Tongue (tissue), 2 donors: Measurements from ENCODE around the gene PSMC3IP. TPM values are rescaled to one million over a fixed set of nuclear protein-coding genes. Genes with fewer than 3 reads are reported as not detected.
"Not testable (repeated sequence)": the region's sequence is repeated elsewhere in the genome, so short reads cannot be mapped to it uniquely, and the experiment has no call there.

ENCODE experiments used
- DNase-seq: peaks from one replicate; pipeline ENCODE4 v3.0.0-alpha.2; 2015
- total RNA-seq: library from RNA; depleted of rRNA; stranded (reverse); fragments of >200 nt; gene quantifications from one replicate; pipeline ENCODE4 v1.2.3, GENCODE V29; 2014

The PSMC3IP gene, protein sequence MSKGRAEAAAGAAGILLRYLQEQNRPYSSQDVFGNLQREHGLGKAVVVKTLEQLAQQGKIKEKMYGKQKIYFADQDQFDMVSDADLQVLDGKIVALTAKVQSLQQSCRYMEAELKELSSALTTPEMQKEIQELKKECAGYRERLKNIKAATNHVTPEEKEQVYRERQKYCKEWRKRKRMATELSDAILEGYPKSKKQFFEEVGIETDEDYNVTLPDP
- 3.0 TPM for total RNA-seq

DNA sequence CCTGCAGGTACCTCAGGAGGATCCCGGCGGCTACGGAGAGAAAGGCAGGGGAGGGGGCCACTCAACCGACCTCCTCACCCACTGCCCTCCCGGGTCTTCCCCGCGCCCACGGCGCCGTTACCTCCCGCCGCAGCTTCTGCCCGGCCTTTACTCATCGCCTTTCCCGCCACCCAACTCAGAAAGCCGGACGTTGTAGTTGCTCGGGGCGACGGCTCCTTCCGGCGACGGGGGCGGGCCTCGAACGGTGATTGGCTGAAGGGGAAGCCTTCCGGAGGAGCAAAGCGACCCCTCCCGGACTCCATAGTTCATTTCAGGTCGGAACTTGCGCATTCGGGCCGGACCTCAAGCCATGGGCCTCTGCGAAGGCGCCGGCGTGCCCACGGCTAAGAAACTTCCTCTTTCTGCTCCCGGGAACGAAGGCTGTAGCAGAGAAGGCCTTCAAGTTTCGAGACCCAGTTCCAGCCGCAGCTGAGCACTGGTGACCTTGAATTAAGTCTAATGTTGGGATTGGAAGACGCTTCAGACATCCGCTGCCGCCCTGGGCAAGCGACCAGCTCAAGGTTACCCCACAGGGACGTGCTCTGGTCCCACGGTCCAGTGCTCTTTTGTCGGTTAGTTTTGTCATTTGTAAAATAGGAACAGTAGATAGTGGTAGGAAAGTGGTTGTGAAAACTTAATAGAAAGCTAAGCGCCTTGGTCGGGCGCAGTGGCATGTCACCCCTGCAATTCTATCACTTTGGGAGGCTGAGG is at the start of gene PSMC3IP:
Gene PSMC3IP (minus strand): TSS at position 198 of the 750 bp plus-strand sequence. CDS start 43 bp downstream, at position 155.
- peak; percentile 98 for DNase-seq

- DNase-seq = no peak
Observed at GRCh38 chr17:42623732-42624596, 46.4 kb upstream of the PSMC3IP start.

GRCh38 chr17:42623271-42623670 is 45.7 kb upstream of the PSMC3IP start:
- DNase-seq = no peak

- DNase-seq = not testable (repeated sequence)
Observed at GRCh38 chr17:42621987-42622386, 44.5 kb upstream of the PSMC3IP start.

- peak; percentile 80 for DNase-seq
Observed at GRCh38 chr17:42618442-42619150, 41.1 kb upstream of the PSMC3IP start.

DNA sequence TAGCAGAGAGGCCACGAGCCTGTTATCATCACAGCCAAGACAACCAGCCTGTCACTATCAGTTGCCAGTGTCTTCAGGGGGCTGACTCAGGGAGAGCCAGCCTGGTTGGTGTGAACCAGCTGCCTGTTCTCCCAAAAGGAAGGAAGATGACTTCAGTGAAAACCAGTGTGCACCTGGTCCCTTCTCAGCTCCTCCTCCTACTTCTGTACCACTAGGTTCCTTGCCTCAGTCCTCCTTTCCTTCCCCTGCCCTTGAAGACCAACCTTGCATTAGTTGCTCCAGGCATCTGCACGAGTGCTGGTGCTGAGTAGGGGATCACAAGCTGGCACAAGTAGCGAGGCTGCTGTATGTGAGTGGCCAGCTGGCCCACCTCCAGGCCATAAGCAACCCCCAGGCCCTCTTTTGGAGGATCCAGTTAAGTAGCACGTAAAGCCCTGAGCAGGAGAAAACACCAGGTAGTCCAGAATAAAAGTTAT is 40.5 kb upstream of the PSMC3IP start:
- DNase-seq = peak; percentile 38

DNA sequence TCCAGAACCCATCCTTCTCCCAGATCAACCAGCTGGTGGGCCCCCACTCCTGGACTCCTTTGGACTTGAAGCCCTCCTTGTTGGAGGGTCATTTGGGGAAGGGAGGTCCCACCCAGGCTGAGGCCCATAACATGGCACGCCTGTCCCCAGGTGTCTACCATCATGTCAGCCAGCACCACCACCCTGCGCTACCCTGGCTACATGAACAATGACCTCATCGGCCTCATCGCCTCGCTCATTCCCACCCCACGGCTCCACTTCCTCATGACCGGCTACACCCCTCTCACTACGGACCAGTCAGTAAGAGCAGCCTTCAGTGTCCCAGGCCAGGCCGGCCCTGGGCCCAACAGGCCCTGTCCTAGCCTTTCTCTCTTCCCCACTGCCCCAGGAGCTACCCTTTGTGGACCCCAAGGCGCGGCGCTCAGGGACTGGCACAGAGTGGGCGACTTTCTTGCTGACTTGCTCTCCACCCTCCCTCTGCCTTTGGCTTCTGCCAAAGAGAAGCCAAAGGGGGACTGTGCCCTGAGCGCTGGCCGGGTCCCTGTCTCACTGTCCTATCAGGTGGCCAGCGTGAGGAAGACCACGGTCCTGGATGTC is 36.3 kb upstream of the PSMC3IP start:
- no peak for DNase-seq

DNA sequence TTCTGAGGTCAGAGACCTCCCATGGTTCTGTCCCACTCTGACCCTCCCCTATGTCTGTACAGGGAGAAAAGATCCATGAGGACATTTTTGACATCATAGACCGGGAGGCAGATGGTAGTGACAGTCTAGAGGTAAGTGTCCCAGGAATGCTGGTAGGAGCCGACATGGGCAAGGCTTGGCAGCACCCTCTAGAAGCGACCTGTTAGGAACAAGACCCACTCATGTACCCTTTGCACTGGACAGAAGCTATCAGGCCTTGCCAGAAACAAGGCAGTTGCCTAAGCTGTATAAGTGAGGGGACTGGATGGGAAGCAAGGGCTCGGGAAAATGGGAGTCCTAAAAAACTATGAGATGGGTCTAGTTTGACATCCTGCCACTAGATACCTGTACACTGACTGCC is 34.5 kb upstream of the PSMC3IP start:
- no peak for DNase-seq

- not testable (repeated sequence) for DNase-seq
Observed at GRCh38 chr17:42609814-42610801, 32.6 kb upstream of the PSMC3IP start.

- DNase-seq = peak; percentile 100
Observed at GRCh38 chr17:42609182-42609813, 31.8 kb upstream of the PSMC3IP start, which contains the start of the genes RETREG3 and TUBG1. TSS of gene RETREG3 (minus strand) at chr17:42609374. CDS start at chr17:42609324, 50 bp downstream. TSS of gene TUBG1 (plus strand) at chr17:42609683. CDS start at chr17:42609738, 55 bp downstream.

DNA sequence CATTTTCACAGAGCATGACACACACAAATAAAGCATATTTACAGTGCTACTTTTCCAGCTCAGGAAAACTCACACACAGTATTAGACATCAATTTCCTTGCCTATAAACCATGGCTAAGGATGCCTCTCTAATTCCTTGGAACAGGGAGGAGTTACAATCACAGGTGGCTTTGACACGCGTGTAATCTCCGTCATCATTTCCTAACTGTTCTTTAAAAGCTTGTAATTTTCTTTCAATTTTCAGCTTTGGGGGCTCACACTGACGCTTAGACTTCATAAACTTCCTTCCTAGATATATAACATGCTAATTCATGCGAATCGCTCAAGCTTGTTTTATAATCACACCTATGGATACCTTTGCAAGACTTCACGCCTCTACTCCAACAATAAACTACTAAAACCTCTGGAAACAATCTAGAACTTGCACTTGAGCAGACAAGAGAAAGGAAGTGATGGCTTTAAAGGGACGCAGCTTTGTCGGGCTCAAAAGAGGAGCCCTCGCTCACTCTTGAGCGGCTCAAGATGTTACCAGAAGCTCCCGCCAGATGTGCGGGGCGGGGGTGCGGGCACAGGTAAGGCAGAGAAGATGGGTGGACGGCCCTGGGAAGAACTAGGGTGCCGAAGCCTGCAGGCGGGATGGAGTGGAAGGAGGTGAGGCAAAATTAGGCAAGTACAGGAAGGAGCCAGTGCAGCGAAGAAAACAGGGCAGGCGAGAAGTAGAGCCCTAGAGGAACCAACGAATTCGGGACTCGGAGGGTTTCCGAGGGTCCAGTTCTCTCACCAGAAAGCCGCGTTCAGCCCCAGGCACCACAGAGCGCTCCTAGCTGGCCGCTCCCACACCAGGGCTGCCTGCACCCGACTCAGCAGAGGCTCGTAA is 31.0 kb upstream of the PSMC3IP start:
- no peak for DNase-seq

- no peak for DNase-seq
Observed at GRCh38 chr17:42607769-42608168, 30.2 kb upstream of the PSMC3IP start.

DNA sequence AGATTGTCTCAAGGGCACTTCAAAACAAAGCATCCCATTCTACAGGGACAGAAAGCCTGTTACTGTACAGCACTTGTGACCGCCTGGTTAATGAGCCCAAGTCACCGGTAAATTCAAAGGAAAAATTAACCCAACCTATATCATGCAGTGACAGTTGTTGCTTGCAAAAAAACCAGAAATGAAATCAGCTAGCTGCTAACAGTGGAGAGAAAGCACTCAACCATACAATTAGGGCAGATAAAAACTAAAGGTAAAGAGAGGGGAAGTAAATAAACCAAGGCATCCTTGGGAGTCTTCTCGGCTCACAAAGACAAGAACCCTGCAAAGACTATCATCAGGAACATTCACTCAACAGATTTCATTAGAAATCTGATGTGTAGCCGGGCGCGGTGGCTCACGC is 25.8 kb upstream of the PSMC3IP start:
- no peak for DNase-seq

DNA sequence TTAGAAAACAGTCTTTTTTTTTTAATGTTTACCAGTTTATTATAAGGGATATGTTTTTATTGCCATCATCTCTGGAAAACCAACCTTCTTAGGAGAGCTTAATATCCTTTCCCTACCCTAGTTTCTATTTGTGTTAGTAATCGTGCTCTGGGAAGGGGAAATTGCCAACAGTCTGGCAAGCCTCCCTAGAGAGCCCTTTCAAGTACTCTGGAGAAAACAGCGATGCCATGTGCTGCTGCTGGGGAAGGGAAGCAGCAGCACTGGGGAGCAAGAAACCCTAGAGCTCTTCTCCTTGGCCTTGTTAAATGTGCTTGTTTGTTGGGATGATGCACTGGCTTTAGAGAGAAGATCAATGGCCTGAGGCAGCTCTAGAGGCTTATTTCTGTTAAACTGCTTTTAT is 21.4 kb upstream of the PSMC3IP start:
- no peak for DNase-seq

DNA sequence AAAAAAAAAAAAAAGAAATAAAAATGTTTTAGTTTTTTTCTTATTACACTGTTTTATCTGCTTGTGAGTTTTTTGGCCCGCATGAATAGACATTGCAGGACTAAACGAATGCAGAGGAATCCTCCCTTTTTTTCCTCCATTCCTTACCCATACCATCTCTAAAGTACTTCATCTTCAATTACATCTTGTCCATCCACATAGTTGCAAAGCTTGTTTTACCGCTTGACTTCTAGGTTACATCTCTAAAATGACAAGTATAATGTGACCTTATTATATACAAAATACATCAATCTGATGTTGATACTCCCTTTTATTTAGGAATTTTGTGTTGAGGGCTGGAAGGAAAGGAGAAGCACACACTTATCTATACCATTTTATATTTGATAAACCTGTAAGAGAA is 18.9 kb upstream of the PSMC3IP start:
- no peak for DNase-seq

GRCh38 chr17:42591411-42591810 is 13.9 kb upstream of the PSMC3IP start:
- no peak for DNase-seq

- no peak for DNase-seq
Observed at GRCh38 chr17:42590886-42591285, 13.4 kb upstream of the PSMC3IP start.

DNA sequence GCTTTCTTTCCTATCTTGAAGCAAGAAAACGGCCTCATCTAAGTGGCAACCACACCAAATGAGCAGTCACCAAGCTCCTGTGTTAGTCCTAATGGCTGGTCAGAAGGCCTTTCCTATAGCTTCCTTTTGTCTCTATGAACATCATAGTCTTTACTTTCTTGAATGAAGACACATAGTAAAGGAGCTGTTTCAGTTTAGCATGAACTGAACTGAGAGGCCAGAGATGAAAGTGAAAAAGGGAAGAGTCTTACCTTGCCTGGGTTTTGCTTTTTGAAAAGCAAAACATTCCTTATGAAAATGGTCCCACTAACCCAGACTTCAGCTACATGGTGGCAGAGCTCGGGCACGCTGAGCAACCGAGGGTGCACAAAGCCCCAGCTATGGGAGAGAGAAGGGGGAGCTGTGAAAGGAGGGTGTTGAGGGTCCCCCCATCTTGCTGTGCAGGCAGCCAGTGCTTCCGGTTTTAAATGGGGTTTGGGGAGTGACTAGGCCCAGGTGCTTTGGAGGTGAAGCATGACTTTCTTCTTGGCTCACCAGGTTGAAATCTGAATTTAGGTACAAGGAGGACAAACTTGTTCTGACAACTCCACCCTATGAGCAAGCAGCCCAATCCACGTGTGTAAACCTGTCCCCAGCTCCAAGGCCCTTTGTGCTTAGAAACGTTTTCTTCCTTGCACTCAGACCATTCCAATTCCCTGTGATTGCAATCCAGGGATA is 9.1 kb upstream of the PSMC3IP start:
- peak; percentile 46 for DNase-seq
